Measurements from ENCODE around the gene KCNC3. TPM values are rescaled to one million over a fixed set of nuclear protein-coding genes. Genes with fewer than 3 reads are reported as not detected.

Gene KCNC3
- total RNA-seq, 6 donors from 2014 or later = 3.8 to 15.7 (median 12.2) TPM

GRCh38 chr19:50313812-50314536, 15.2 kb downstream of the KCNC3 start:
- TF ChIP-seq CTCF (IDR thresholded peaks at IDR 0.05) (no peak), POLR2A (IDR thresholded peaks at IDR 0.05) (no peak), POLR2AphosphoS5 (IDR thresholded peaks at IDR 0.05) (no peak), EP300 (IDR thresholded peaks at IDR 0.05) (no peak)
- ATAC-seq (ENCODE audit: low FRiP score in 2 of 2) (no peak), DNase-seq (peak in 1 of 2 donors; percentile 66)
- no peaks in the 10 kb centered on the region for H3K9me3 ChIP-seq
- no peak overlapping the region for H3K4me3 ChIP-seq
- whole genome bisulfite sequencing, 2 donors = 5 to 6% methylated on average over 16 to 20 of the region's 20 CpGs
- H3K36me3 ChIP-seq = peaks cover 0 to 7% (median 2%) of the 10 kb centered on the region in 4 donors
- peaks cover 3 to 30% (median 12%) of the 10 kb centered on the region in 4 donors for H3K4me1 ChIP-seq
- H3K27ac ChIP-seq = no peak overlapping the region
- H3K27me3 ChIP-seq = peaks cover 0 to 38% (median 23%) of the 10 kb centered on the region in 4 donors

- DNase-seq (no peak), ATAC-seq (ENCODE audit: low FRiP score in 2 of 2) (no peak)
- TF ChIP-seq POLR2A (IDR thresholded peaks at IDR 0.05) = no peak
- TF ChIP-seq POLR2AphosphoS5 (IDR thresholded peaks at IDR 0.05) = no peak
- TF ChIP-seq CTCF (IDR thresholded peaks at IDR 0.05) = no peak
- no peak for TF ChIP-seq EP300 (IDR thresholded peaks at IDR 0.05)
- WGBS, 2 donors = 7 to 11% methylated on average over 16 to 20 of the region's 27 CpGs
- peaks cover 3 to 30% (median 12%) of the 10 kb centered on the region in 4 donors for H3K4me1 ChIP-seq
- H3K36me3 ChIP-seq = peaks cover 0 to 9% (median 4%) of the 10 kb centered on the region in 4 donors
- H3K9me3 ChIP-seq = no peaks in the 10 kb centered on the region
- H3K27ac ChIP-seq = no peak overlapping the region
- no peak overlapping the region for H3K4me3 ChIP-seq
- peaks cover 0 to 38% (median 23%) of the 10 kb centered on the region in 4 donors for H3K27me3 ChIP-seq
Observed at GRCh38 chr19:50312967-50313811, 16.0 kb downstream of the KCNC3 start.

GRCh38 chr19:50311723-50312635, 17.2 kb downstream of the KCNC3 start:
- H3K4me3 ChIP-seq = no peak overlapping the region
- H3K4me1 ChIP-seq = peaks cover 3 to 30% (median 12%) of the 10 kb centered on the region in 4 donors
- DNase-seq (peak in 1 of 2 donors; percentile 79), ATAC-seq (ENCODE audit: low FRiP score in 2 of 2) (no peak)
- peaks cover 0 to 9% (median 5%) of the 10 kb centered on the region in 4 donors for H3K36me3 ChIP-seq
- no peak for TF ChIP-seq POLR2AphosphoS5 (IDR thresholded peaks at IDR 0.05)
- no peak for TF ChIP-seq POLR2A (IDR thresholded peaks at IDR 0.05)
- no peak for TF ChIP-seq CTCF (IDR thresholded peaks at IDR 0.05)
- TF ChIP-seq EP300 (IDR thresholded peaks at IDR 0.05) = no peak
- no peak overlapping the region for H3K27ac ChIP-seq
- H3K27me3 ChIP-seq = peaks cover 0 to 38% (median 23%) of the 10 kb centered on the region in 4 donors
- WGBS, 2 donors = 6 to 12% methylated on average over 15 to 28 of the region's 42 CpGs
- no peaks in the 10 kb centered on the region for H3K9me3 ChIP-seq

- Histone ChIP-seq H3K27ac (no peak overlapping the region), H3K9me3 (no peaks in the 10 kb centered on the region), H3K4me3 (no peak overlapping the region), H3K4me1 (peaks cover 3 to 30% (median 12%) of the 10 kb centered on the region in 4 donors), H3K27me3 (peaks cover 0 to 38% (median 22%) of the 10 kb centered on the region in 4 donors), H3K36me3 (peaks cover 0 to 9% (median 7%) of the 10 kb centered on the region in 4 donors)
- ATAC-seq (ENCODE audit: low FRiP score in 2 of 2) (no peak), DNase-seq (no peak)
- TF ChIP-seq CTCF (IDR thresholded peaks at IDR 0.05) (no peak), POLR2AphosphoS5 (IDR thresholded peaks at IDR 0.05) (no peak), EP300 (IDR thresholded peaks at IDR 0.05) (no peak), POLR2A (IDR thresholded peaks at IDR 0.05) (no peak)
- 44 to 46% methylated on average over 8 to 10 of the region's 10 CpGs for WGBS, 2 donors
Observed at GRCh38 chr19:50310759-50311465, 18.3 kb downstream of the KCNC3 start.
